ENCODE results near the gene FEV. TPM values are rescaled to one million over a fixed set of nuclear protein-coding genes. Genes with fewer than 3 reads are reported as not detected.

The FEV gene
- not detected for total RNA-seq

- Histone ChIP-seq H3K27ac (no peak within 1 kb of the TSS), H3K36me3 (no peaks in the 10 kb centered on the region), H3K4me1 (peaks cover 0 to 55% (median 25%) of the 10 kb centered on the region in 3 donors), H3K4me3 (peak within 1 kb of the TSS in 1 of 2 donors; percentile 14), H3K27me3 (peaks cover 100% of the 10 kb centered on the region), H3K9me3 (no peaks in the 10 kb centered on the region)
- no CpG with 5 or more reads among the region's 32 CpGs for WGBS, 2 donors (ENCODE audit: low coverage in 1 of 2)
- no peak for ATAC-seq
- TF ChIP-seq POLR2A (IDR thresholded peaks at IDR 0.05) (no peak), EP300 (IDR thresholded peaks at IDR 0.05) (no peak), POLR2AphosphoS5 (IDR thresholded peaks at IDR 0.05) (no peak), CTCF (IDR thresholded peaks at IDR 0.05) (no peak)
Observed at GRCh38 chr2:218985021-218985324, at the start of gene FEV. TSS of gene FEV (minus strand) at chr2:218985184. CDS start at chr2:218985075, 109 bp downstream.

DNA sequence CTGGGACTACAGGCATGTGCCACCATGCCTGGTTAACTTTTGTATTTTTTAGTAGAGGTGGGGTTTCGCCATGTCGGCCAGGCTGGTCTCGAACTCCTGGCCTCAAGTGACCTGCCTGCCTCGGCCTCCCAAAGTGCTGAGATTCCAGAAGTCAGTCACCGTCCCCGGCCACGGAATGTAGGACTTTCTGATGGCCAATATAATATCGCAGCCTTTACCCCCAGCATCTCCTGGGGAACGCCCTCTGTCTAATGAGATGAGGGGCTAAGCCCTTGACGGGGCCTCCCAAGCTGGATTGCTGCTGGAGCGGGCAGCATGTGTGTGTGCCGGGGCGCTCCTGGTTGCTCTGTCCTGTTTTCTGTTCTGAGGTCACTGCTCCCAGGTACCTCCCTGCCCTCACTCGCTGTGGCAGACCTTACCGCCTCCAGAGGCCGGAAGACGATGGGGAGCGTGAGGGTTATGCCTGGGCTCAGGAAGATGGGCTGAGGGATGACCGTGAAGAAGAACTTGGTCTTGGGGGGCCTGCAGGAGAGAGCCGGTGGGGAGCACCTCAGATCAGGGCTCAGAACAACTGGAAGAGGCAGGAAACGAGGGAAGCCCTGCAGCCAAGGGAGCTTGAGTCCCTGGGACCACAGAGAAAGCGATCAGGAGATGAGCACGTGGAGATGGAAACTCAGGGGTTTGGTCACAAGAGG is 47.2 kb upstream of the FEV start:
- H3K27ac ChIP-seq: no peak overlapping the region
- H3K27me3 ChIP-seq: peaks cover 77% of the 10 kb centered on the region
- TF ChIP-seq CTCF (IDR thresholded peaks at IDR 0.05): no peak
- no peak for TF ChIP-seq EP300 (IDR thresholded peaks at IDR 0.05)
- no peak for TF ChIP-seq POLR2AphosphoS5 (IDR thresholded peaks at IDR 0.05)
- TF ChIP-seq POLR2A (IDR thresholded peaks at IDR 0.05): no peak
- no peak for ATAC-seq
- H3K4me1 ChIP-seq: no peaks in the 10 kb centered on the region
- no peaks in the 10 kb centered on the region for H3K9me3 ChIP-seq
- WGBS, 2 donors (ENCODE audit: low coverage in 1 of 2): 40 to 71% methylated on average over 1 to 7 of the region's 23 CpGs
- H3K36me3 ChIP-seq: no peaks in the 10 kb centered on the region
- H3K4me3 ChIP-seq: no peak overlapping the region

DNA sequence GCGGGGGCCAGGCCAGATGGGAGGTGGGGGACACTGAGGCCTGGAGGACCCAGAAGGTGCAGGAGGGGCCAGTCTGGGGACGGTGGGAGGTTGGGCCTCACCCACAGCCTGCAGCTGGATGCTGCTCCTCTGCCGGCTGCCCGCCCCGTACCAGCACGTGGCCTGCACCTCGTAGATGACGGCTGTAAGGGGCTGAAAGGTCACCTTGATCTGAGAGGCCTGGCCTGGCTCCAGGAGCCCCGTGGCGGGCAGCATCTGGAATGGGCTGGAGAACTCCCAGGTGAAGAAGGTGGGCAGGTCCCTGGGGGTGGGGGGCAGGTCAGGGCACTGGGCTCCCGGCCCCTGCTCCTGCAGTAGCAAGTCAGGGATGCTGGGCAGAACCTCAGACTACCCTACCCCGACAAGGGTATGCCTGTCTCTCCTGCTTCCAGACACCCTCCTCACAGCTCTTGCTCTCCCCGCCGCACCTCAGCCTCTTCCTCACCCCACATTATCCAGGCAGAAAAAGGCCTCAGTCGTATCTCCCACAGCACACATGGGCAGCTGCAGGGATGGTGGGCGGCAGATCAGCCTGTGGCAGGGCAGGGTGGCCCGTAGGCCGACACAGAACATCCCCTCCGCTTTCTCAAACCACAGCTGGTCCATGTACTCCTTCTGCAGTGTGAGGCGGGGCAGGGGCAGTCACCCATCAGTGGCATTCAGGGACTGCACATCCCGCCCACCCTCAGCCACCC is 46.2 kb upstream of the FEV start:
- Histone ChIP-seq H3K27ac (no peak overlapping the region), H3K4me1 (no peaks in the 10 kb centered on the region), H3K27me3 (peaks cover 68% of the 10 kb centered on the region), H3K36me3 (no peaks in the 10 kb centered on the region), H3K4me3 (no peak overlapping the region), H3K9me3 (no peaks in the 10 kb centered on the region)
- ATAC-seq: no peak
- no peak for TF ChIP-seq POLR2A (IDR thresholded peaks at IDR 0.05)
- no peak for TF ChIP-seq POLR2AphosphoS5 (IDR thresholded peaks at IDR 0.05)
- TF ChIP-seq CTCF (IDR thresholded peaks at IDR 0.05): no peak
- TF ChIP-seq EP300 (IDR thresholded peaks at IDR 0.05): no peak
- WGBS, 2 donors (ENCODE audit: low coverage in 1 of 2): 73 to 82% methylated on average over 4 to 6 of the region's 21 CpGs

DNA sequence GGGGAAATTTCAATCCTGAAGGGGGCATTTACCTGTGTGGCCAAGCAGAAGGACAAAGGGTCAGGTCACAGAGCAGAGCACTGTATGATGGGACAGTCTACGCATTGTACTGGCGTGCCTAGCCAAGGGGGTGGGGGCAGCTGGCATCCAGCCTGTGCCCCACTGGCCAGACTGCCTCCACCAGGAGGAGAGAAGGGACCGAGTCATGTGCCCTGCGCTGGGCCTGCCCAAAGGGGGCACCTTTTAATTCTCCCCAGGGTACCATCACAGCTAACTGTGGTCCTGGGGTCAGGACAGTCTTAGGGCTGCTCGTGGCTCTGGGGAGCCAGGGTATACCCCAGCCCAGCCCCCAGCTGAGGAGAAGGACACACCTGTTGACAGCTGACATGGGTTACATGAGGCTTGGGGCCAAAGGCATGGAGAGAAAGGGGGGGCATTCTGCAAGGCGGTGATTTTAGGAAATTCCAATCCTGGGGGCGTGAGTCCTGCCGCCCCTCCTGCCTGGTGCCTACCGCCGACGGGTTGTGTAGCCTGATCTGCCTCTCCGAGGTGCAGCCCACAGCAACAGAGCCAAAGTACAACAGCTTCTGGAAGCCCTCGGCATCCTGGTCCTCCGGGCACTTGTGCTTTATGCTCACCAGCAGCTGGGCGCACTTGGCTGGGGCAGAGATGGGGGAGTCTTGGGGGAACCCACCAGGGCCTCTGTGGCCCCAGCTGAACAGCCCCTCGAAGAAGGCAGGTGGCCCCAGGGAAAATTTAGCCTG is 45.4 kb upstream of the FEV start:
- peaks cover 62% of the 10 kb centered on the region for H3K27me3 ChIP-seq

GRCh38 chr2:219029829-219030165 is 44.8 kb upstream of the FEV start:
- Histone ChIP-seq H3K36me3 (no peaks in the 10 kb centered on the region), H3K27ac (no peak overlapping the region), H3K4me1 (no peaks in the 10 kb centered on the region), H3K9me3 (no peaks in the 10 kb centered on the region), H3K4me3 (no peak overlapping the region), H3K27me3 (peaks cover 62% of the 10 kb centered on the region)
- no CpG with 5 or more reads among the region's 9 CpGs for WGBS, 2 donors (ENCODE audit: low coverage in 1 of 2)
- peak; percentile 78 for ATAC-seq
- no peak for TF ChIP-seq POLR2AphosphoS5 (IDR thresholded peaks at IDR 0.05)
- TF ChIP-seq CTCF (IDR thresholded peaks at IDR 0.05): peak in 3 of 4 experiments; percentile 87 to 97 (median 91)

More for the DNA sequence above, 45.4 kb upstream of the FEV start:
- no peak for TF ChIP-seq POLR2AphosphoS5 (IDR thresholded peaks at IDR 0.05)
- no peak for TF ChIP-seq POLR2A (IDR thresholded peaks at IDR 0.05)
- no peak for TF ChIP-seq EP300 (IDR thresholded peaks at IDR 0.05)
- no peak for ATAC-seq
- 100% methylated on average over 1 of the region's 16 CpGs; no CpG with 5 or more reads in 1 of the 2 donors for WGBS, 2 donors (ENCODE audit: low coverage in 1 of 2)
- no peaks in the 10 kb centered on the region for H3K4me1 ChIP-seq
- no peak overlapping the region for H3K27ac ChIP-seq
- no peaks in the 10 kb centered on the region for H3K36me3 ChIP-seq
- H3K9me3 ChIP-seq: no peaks in the 10 kb centered on the region
- H3K4me3 ChIP-seq: no peak overlapping the region

Data from gastroesophageal sphincter (tissue), 4 donors.